ENCODE measurements around the gene TBX3. TPM values are rescaled to one million over a fixed set of nuclear protein-coding genes. Genes with fewer than 3 reads are reported as not detected.
"Not testable (repeated sequence)": the region's sequence is repeated elsewhere in the genome, so short reads cannot be mapped to it uniquely, and the experiment has no call there.

TBX3 gene
- polyA plus RNA-seq, 4 donors: 18.8 to 104 (median 61.3) TPM

GRCh38 chr12:114711689-114712152, 27.7 kb upstream of the TBX3 start:
- H3K36me3 ChIP-seq (ENCODE audit: control insufficient read depth in 3 of 3, insufficient read depth in 2 of 3, low read depth in 1 of 3, low read length in 3 of 3): no peaks in the 10 kb centered on the region
- 21 to 38% (median 25%) methylated on average over 4 of the region's 4 CpGs for WGBS, 3 donors
- H3K4me1 ChIP-seq (ENCODE audit: control insufficient read depth in 3 of 3, insufficient read depth in 2 of 3, low read depth in 1 of 3, low read length in 2 of 3): peaks cover 0 to 7% (median 0%) of the 10 kb centered on the region in 3 donors
- no peaks in the 10 kb centered on the region for H3K27me3 ChIP-seq (ENCODE audit: control insufficient read depth in 3 of 3, insufficient read depth in 3 of 3, low read length in 3 of 3)
- no peak overlapping the region for H3K4me3 ChIP-seq (ENCODE audit: low read depth in 1 of 3, low read length in 3 of 3)
- peaks cover 0 to 9% of the 10 kb centered on the region in 2 donors for H3K9me3 ChIP-seq (ENCODE audit: control insufficient read depth in 2 of 2, insufficient read depth in 1 of 2, low read depth in 1 of 2, low read length in 1 of 2)
- no peak for FAIRE-seq
- peak in 1 of 2 donors; percentile 50 for DNase-seq
- H3K27ac ChIP-seq (ENCODE audit: low read depth in 1 of 3, low read length in 2 of 3): no peak overlapping the region

DNA sequence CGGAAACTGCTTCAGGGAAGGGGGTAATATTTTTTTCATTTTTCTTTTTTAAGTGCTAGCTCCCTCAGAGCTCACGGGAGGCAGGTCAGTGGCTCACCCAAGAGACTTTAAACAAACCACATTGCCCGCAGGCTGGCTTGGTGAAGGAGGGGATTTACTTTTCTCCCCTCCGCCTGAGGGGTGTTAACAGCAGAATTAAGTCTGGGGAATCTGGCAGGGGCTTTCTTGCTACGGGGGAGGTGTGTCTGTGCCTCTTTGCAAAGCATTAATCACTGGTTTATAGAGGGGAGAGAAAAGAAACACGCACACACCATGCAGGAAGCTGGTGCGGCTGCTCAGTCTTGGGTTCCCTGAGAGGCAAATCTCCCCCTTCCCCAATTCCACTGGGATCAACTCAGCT, 26.2 kb upstream of the TBX3 start:
- 43 to 83% (median 59%) methylated on average over 7 of the region's 7 CpGs for WGBS, 3 donors
- H3K27ac ChIP-seq (ENCODE audit: low read depth in 1 of 3, low read length in 2 of 3): no peak overlapping the region
- H3K4me3 ChIP-seq (ENCODE audit: low read depth in 1 of 3, low read length in 3 of 3): no peak overlapping the region
- no peaks in the 10 kb centered on the region for H3K36me3 ChIP-seq (ENCODE audit: control insufficient read depth in 3 of 3, insufficient read depth in 2 of 3, low read depth in 1 of 3, low read length in 3 of 3)
- DNase-seq (no peak), FAIRE-seq (no peak)
- H3K4me1 ChIP-seq (ENCODE audit: control insufficient read depth in 3 of 3, insufficient read depth in 2 of 3, low read depth in 1 of 3, low read length in 2 of 3): peaks cover 0 to 7% (median 0%) of the 10 kb centered on the region in 3 donors
- no peaks in the 10 kb centered on the region for H3K27me3 ChIP-seq (ENCODE audit: control insufficient read depth in 3 of 3, insufficient read depth in 3 of 3, low read length in 3 of 3)
- H3K9me3 ChIP-seq (ENCODE audit: control insufficient read depth in 2 of 2, insufficient read depth in 1 of 2, low read depth in 1 of 2, low read length in 1 of 2): peaks cover 0 to 9% of the 10 kb centered on the region in 2 donors

GRCh38 chr12:114709112-114709511, 25.1 kb upstream of the TBX3 start:
- DNase-seq (no peak), FAIRE-seq (no peak)
- H3K36me3 ChIP-seq (ENCODE audit: control insufficient read depth in 3 of 3, insufficient read depth in 2 of 3, low read depth in 1 of 3, low read length in 3 of 3): no peaks in the 10 kb centered on the region
- no peak overlapping the region for H3K27ac ChIP-seq (ENCODE audit: low read depth in 1 of 3, low read length in 2 of 3)
- H3K4me1 ChIP-seq (ENCODE audit: control insufficient read depth in 3 of 3, insufficient read depth in 2 of 3, low read depth in 1 of 3, low read length in 2 of 3): peaks cover 0 to 9% (median 0%) of the 10 kb centered on the region in 3 donors
- WGBS, 3 donors: 81 to 88% (median 84%) methylated on average over 9 of the region's 9 CpGs
- H3K27me3 ChIP-seq (ENCODE audit: control insufficient read depth in 3 of 3, insufficient read depth in 3 of 3, low read length in 3 of 3): peaks cover 0 to 1% (median 0%) of the 10 kb centered on the region in 3 donors
- peaks cover 0 to 8% of the 10 kb centered on the region in 2 donors for H3K9me3 ChIP-seq (ENCODE audit: control insufficient read depth in 2 of 2, insufficient read depth in 1 of 2, low read depth in 1 of 2, low read length in 1 of 2)
- H3K4me3 ChIP-seq (ENCODE audit: low read depth in 1 of 3, low read length in 3 of 3): no peak overlapping the region

DNA sequence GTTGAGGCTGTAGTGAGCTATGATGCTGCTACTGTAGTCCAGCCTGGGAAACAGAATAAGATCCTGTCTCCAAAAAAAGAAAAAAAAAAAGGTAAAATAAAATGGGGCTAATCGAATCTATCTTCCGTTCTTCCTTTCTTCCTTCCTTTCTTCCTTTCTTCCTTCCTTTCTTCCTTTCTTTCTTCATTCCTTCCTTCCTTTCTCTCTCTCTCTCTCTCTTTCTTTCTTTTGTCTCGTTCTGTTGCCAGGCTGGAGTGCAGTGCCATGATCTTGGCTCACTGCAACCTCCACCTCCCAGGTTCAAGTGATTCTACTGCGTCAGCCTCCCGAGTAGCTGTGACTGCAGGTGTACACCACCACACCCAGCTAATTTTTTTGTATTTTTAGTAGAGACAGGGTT, 24.6 kb upstream of the TBX3 start:
- H3K9me3 ChIP-seq (ENCODE audit: control insufficient read depth in 2 of 2, insufficient read depth in 1 of 2, low read depth in 1 of 2, low read length in 1 of 2); H3K27ac ChIP-seq (ENCODE audit: low read depth in 1 of 3, low read length in 2 of 3); DNase-seq; H3K4me3 ChIP-seq (ENCODE audit: low read depth in 1 of 3, low read length in 3 of 3); H3K27me3 ChIP-seq (ENCODE audit: control insufficient read depth in 3 of 3, insufficient read depth in 3 of 3, low read length in 3 of 3); H3K36me3 ChIP-seq (ENCODE audit: control insufficient read depth in 3 of 3, insufficient read depth in 2 of 3, low read depth in 1 of 3, low read length in 3 of 3); FAIRE-seq: not testable (repeated sequence)
- WGBS, 3 donors: 89 to 93% (median 91%) methylated on average over 5 of the region's 5 CpGs
- peaks cover 0 to 14% (median 0%) of the 10 kb centered on the region in 3 donors for H3K4me1 ChIP-seq (ENCODE audit: control insufficient read depth in 3 of 3, insufficient read depth in 2 of 3, low read depth in 1 of 3, low read length in 2 of 3)

DNA sequence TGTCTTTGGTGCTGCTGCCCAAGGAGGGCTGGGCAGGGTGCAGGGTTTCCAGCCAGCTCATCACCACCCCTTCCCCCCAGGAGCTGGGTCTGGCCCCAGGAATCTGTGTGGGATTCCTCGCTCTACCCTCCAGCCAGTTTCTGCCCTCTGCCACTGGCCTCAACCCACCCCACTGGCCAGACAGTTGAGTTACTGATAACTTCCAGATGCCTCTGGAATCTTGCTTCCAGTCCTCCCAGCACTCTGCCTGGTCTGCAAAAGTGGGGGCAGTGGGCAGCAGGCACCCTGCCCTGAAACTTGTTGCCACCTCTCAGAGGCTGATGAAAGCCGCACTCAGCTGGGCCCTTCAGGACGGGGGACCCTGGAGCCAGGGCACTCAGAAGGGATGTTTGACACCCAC, 20.1 kb upstream of the TBX3 start:
- DNase-seq: peak in 1 of 2 donors; percentile 38
- Histone ChIP-seq H3K27ac (ENCODE audit: low read depth in 1 of 3, low read length in 2 of 3) (no peak overlapping the region), H3K4me3 (ENCODE audit: low read depth in 1 of 3, low read length in 3 of 3) (no peak overlapping the region), H3K27me3 (ENCODE audit: control insufficient read depth in 3 of 3, insufficient read depth in 3 of 3, low read length in 3 of 3) (peaks cover 0 to 39% (median 13%) of the 10 kb centered on the region in 3 donors), H3K9me3 (ENCODE audit: control insufficient read depth in 2 of 2, insufficient read depth in 1 of 2, low read depth in 1 of 2, low read length in 1 of 2) (no peaks in the 10 kb centered on the region), H3K4me1 (ENCODE audit: control insufficient read depth in 3 of 3, insufficient read depth in 2 of 3, low read depth in 1 of 3, low read length in 2 of 3) (peaks cover 0 to 17% (median 0%) of the 10 kb centered on the region in 3 donors), H3K36me3 (ENCODE audit: control insufficient read depth in 3 of 3, insufficient read depth in 2 of 3, low read depth in 1 of 3, low read length in 3 of 3) (no peaks in the 10 kb centered on the region)
- 76 to 84% (median 83%) methylated on average over 3 of the region's 3 CpGs for WGBS, 3 donors
- no peak for FAIRE-seq

DNA sequence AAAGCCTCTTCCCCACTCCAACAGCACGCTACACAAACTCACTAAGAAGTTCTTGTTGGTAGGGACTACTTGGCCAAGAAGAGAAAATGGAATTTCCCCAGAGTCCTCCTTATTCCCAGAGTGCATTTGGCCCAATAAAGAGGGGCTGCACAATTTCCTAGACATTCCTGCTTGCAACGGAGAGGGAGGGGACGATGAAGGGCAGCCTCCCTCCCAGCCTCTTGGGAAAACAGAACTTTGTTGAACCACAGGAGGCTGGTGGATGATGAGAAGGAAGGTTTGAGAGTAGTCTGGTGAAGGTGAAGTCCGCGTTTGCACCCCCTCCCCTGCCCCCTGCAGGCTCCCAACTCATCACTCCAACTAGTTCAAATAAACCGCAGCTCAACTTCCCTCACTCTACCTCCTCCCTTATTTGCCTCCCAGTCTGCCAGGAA, 19.1 kb upstream of the TBX3 start:
- H3K4me3 ChIP-seq (ENCODE audit: low read depth in 1 of 3, low read length in 3 of 3): no peak overlapping the region
- no peaks in the 10 kb centered on the region for H3K36me3 ChIP-seq (ENCODE audit: control insufficient read depth in 3 of 3, insufficient read depth in 2 of 3, low read depth in 1 of 3, low read length in 3 of 3)
- FAIRE-seq (no peak), DNase-seq (no peak)
- WGBS, 3 donors: 17 to 29% (median 19%) methylated on average over 6 of the region's 6 CpGs
- H3K4me1 ChIP-seq (ENCODE audit: control insufficient read depth in 3 of 3, insufficient read depth in 2 of 3, low read depth in 1 of 3, low read length in 2 of 3): peaks cover 0 to 26% (median 0%) of the 10 kb centered on the region in 3 donors
- no peak overlapping the region for H3K27ac ChIP-seq (ENCODE audit: low read depth in 1 of 3, low read length in 2 of 3)
- H3K9me3 ChIP-seq (ENCODE audit: control insufficient read depth in 2 of 2, insufficient read depth in 1 of 2, low read depth in 1 of 2, low read length in 1 of 2): no peaks in the 10 kb centered on the region
- peaks cover 3 to 49% (median 22%) of the 10 kb centered on the region in 3 donors for H3K27me3 ChIP-seq (ENCODE audit: control insufficient read depth in 3 of 3, insufficient read depth in 3 of 3, low read length in 3 of 3)

GRCh38 chr12:114702462-114702861, 18.5 kb upstream of the TBX3 start:
- no peaks in the 10 kb centered on the region for H3K36me3 ChIP-seq (ENCODE audit: control insufficient read depth in 3 of 3, insufficient read depth in 2 of 3, low read depth in 1 of 3, low read length in 3 of 3)
- whole genome bisulfite sequencing, 3 donors: 34 to 55% (median 51%) methylated on average over 10 of the region's 10 CpGs
- peaks cover 0 to under 1% of the 10 kb centered on the region in 2 donors for H3K9me3 ChIP-seq (ENCODE audit: control insufficient read depth in 2 of 2, insufficient read depth in 1 of 2, low read depth in 1 of 2, low read length in 1 of 2)
- peaks cover 0 to 31% (median 0%) of the 10 kb centered on the region in 3 donors for H3K4me1 ChIP-seq (ENCODE audit: control insufficient read depth in 3 of 3, insufficient read depth in 2 of 3, low read depth in 1 of 3, low read length in 2 of 3)
- FAIRE-seq: no peak
- peaks cover 3 to 56% (median 27%) of the 10 kb centered on the region in 3 donors for H3K27me3 ChIP-seq (ENCODE audit: control insufficient read depth in 3 of 3, insufficient read depth in 3 of 3, low read length in 3 of 3)
- no peak for DNase-seq
- H3K4me3 ChIP-seq (ENCODE audit: low read depth in 1 of 3, low read length in 3 of 3): no peak overlapping the region
- no peak overlapping the region for H3K27ac ChIP-seq (ENCODE audit: low read depth in 1 of 3, low read length in 2 of 3)

DNA sequence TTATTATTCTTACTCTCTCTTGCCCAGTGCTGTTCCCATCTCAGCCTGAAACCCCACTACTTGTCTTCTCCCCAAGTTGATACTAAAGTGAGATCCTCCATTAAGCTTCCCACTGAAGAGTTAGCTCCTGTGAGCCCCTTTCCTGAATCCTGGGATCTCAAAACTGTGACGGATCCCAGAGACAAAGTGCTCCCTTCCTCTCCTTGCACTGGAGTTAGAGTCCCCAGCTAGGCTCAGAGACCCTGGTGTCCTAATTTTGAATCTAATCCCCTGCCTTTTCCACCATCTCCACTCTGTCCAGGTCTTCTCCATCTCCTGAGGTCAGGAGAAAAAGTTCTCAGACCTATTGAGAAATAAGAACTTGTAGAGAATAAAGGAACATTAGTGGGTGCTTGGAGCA, 17.6 kb upstream of the TBX3 start:
- FAIRE-seq: no peak
- Histone ChIP-seq H3K4me1 (ENCODE audit: control insufficient read depth in 3 of 3, insufficient read depth in 2 of 3, low read depth in 1 of 3, low read length in 2 of 3) (peaks cover 0 to 33% (median 2%) of the 10 kb centered on the region in 3 donors), H3K27me3 (ENCODE audit: control insufficient read depth in 3 of 3, insufficient read depth in 3 of 3, low read length in 3 of 3) (peaks cover 3 to 65% (median 33%) of the 10 kb centered on the region in 3 donors), H3K36me3 (ENCODE audit: control insufficient read depth in 3 of 3, insufficient read depth in 2 of 3, low read depth in 1 of 3, low read length in 3 of 3) (no peaks in the 10 kb centered on the region), H3K27ac (ENCODE audit: low read depth in 1 of 3, low read length in 2 of 3) (no peak overlapping the region), H3K4me3 (ENCODE audit: low read depth in 1 of 3, low read length in 3 of 3) (no peak overlapping the region), H3K9me3 (ENCODE audit: control insufficient read depth in 2 of 2, insufficient read depth in 1 of 2, low read depth in 1 of 2, low read length in 1 of 2) (peaks cover 0 to 9% of the 10 kb centered on the region in 2 donors)
- DNase-seq: no peak
- 58 to 90% (median 59%) methylated on average over 1 of the region's 1 CpG for WGBS, 3 donors

DNA sequence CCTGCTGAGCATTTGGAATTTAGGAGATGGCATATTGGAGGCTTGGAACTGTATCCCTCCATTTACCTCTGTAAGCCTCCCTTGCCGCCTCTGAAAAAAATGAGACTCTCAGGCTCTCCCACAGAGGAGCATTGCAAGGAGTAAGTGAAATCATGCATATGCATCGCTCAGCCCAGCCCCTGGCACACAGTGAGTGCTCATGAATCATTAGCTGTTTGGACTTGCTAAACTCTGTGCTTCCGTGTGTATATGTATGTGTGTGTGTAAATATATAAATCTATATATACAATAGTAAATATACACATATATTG, 17.1 kb upstream of the TBX3 start:
- FAIRE-seq (no peak), DNase-seq (no peak)
- Histone ChIP-seq H3K9me3 (ENCODE audit: control insufficient read depth in 2 of 2, insufficient read depth in 1 of 2, low read depth in 1 of 2, low read length in 1 of 2) (peaks cover 0 to 9% of the 10 kb centered on the region in 2 donors), H3K27me3 (ENCODE audit: control insufficient read depth in 3 of 3, insufficient read depth in 3 of 3, low read length in 3 of 3) (peaks cover 3 to 70% (median 36%) of the 10 kb centered on the region in 3 donors), H3K27ac (ENCODE audit: low read depth in 1 of 3, low read length in 2 of 3) (no peak overlapping the region), H3K36me3 (ENCODE audit: control insufficient read depth in 3 of 3, insufficient read depth in 2 of 3, low read depth in 1 of 3, low read length in 3 of 3) (no peaks in the 10 kb centered on the region), H3K4me3 (ENCODE audit: low read depth in 1 of 3, low read length in 3 of 3) (no peak overlapping the region), H3K4me1 (ENCODE audit: control insufficient read depth in 3 of 3, insufficient read depth in 2 of 3, low read depth in 1 of 3, low read length in 2 of 3) (peaks cover 0 to 33% (median 2%) of the 10 kb centered on the region in 3 donors)
- 52 to 86% (median 58%) methylated on average over 3 of the region's 3 CpGs for WGBS, 3 donors

Data from small intestine (tissue), 7 donors.